Esophagus muscularis mucosa (tissue), 3 donors: ENCODE results near the gene PISD.

Source experiments
- CTCF ChIP-seq, 3 experiments: fragments of 200-600 bp in 2 of 3; fragments of 450-650 bp in 1 of 3; sonication (generic) in 2 of 3; IDR thresholded peaks; one replicate each; pipeline ENCODE4 v1.5.1; 2017 to 2019; ENCODE audit warnings: antibody characterized with exemption in 3 of 3, mild to moderate bottlenecking in 2 of 3, moderate library complexity in 1 of 3
- POLR2A ChIP-seq: fragments of 450-650 bp; IDR thresholded peaks from one replicate; pipeline ENCODE4 v1.6.1; 2017; ENCODE audit warnings: antibody characterized with exemption, moderate library complexity, mild to moderate bottlenecking, low read depth
- POLR2AphosphoS5 ChIP-seq, 2 donors: sonication (generic); formaldehyde crosslinking; IDR thresholded peaks; one replicate each; pipeline ENCODE4 v1.6.1; 2017; ENCODE audit warnings: antibody characterized with exemption in 2 of 2

- TF ChIP-seq POLR2A (no peak), CTCF (IDR thresholded peaks at IDR 0.05) (no peak), POLR2AphosphoS5 (IDR thresholded peaks at IDR 0.05) (no peak)
Measured at GRCh38 chr22:31691408-31691807, 29.4 kb upstream of the PISD start.
